NCI-H2171 (cell line): Measurements from ENCODE around the gene ZBTB25.
"Not testable (repeated sequence)": the region's sequence is repeated elsewhere in the genome, so short reads cannot be mapped to it uniquely, and the experiment has no call there.

Experiments
- DNase-seq: peaks from one replicate; lab custom pipeline; 2025; lab: John Stamatoyannopoulos, UW

The ZBTB25 gene, protein sequence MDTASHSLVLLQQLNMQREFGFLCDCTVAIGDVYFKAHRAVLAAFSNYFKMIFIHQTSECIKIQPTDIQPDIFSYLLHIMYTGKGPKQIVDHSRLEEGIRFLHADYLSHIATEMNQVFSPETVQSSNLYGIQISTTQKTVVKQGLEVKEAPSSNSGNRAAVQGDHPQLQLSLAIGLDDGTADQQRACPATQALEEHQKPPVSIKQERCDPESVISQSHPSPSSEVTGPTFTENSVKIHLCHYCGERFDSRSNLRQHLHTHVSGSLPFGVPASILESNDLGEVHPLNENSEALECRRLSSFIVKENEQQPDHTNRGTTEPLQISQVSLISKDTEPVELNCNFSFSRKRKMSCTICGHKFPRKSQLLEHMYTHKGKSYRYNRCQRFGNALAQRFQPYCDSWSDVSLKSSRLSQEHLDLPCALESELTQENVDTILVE

DNA sequence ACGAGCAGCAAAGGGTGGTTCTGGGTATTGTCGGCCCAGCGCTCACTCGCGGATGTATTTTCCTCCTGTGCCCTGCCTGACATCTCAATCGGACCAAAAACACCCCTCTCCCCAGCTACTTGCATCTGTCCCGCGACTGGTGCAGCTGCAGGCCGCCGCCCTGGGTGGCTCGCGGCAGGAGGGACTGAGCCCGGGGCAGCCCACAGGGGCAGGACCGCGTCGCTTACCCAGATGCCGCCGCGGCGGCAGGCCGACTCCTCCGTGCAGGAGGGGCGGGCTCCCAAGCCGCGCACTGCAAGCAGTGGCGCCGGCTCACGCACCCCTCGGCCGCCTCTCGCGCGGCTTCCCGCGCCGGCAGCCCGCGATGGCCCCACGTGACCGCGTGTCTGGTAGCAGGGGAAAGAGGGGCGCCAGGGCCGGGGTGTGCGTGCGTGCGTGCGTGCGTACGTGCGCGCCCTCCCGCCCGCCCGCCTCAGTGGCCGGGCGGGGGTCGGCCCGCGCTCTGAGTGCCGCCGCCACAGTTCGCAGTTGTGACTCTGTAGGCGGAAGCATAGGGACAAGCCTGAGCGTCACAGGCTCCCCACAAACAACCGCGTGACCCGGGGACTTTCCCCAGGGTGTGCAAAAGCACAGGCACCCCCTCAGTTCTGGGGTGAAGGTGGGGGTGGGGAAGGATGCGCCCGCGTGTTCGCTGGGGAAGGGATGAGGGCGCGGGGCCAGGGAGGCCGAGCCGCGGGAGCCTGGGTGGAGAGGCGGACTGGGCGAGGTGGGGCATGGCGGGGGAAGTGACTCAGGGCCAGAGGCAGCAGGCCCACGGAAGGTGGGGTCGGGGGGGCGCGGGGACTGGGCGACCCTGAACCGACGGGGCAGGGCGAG, at the start of gene ZBTB25:
TSS of gene ZBTB25 (minus strand) at position 405 of the 876 bp plus-strand sequence. CDS start 13,305 bp downstream, outside the sequence.
- DNase-seq: peak; percentile 95

DNA sequence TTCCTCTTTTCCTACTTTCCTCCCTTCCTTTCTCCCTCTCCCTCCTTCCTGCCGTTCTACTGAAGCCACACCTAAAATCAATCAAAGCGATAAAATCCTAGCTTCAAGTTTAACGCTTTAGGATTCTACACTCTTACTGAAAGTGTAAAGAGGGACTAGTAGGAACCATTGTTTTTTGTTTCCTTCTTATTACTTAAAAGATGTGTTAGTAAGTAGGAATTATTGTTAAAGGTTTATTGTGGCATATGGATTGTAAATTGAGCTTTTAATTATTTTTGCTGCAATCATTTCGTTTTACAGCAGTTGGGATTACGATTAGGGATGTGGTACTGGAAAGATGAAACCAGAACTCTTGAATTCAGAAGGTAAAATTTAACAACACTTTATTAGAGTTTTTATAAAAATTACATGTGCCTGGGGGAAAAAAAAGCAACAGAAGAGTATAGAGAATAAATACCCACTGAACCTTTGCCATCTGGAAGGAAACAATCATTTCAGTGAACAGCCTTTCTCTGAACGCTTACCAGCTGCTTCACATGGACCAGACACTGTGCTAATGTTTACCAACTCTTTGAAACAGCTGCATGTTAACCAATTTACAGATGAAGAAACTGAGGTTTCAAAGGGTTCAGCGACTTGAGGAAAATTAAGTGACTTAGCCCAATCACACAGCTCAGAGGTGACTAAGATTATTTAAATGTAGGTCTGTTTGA, 47.1 kb upstream of the ZBTB25 start:
- peak; percentile 67 for DNase-seq

DNA sequence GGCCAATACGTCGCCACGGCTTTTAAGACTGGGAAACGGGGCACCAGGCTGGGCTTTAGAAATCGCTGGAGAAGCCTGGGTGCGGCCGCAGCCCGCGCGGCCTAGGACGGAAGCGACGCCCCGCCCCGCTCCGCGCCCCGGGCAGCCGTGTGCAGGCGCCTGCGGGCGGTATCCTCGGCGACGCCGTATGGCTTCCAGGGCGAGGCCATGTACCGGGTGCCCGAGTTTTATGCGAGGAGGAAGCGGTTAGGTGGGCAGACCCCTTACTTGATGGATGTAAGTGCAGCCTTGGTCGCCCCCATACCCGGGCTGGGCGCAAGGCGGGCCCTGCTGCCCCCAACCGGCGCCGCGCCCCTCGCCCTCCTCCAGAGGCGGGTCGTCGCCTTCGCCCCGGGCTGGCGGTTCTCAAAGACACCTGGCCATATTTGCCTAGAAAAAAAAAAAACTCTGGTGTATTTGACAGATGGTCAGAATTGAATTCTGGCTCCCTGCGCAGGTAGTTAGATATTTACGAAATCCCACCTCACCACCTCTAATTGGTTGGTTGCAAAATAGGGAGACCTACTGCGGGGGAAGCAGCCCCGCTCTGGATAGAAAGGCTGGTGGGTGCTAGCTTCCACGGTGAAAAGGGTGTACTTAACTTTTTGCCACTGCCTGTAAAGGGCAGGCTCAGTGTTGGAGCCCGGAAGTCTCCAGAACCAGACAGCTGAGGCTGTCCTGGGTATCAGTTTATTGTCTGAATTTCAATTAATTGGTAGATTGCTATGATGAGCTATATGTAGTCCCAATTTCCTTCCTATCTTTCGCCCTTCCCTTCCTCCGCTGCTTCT, 46.4 kb upstream of the ZBTB25 start, which contains the start of gene PPP1R36:
TSS of gene PPP1R36 (plus strand) at position 171 of the 830 bp plus-strand sequence. CDS start at position 208, 37 bp downstream.
- peak; percentile 97 for DNase-seq

DNA sequence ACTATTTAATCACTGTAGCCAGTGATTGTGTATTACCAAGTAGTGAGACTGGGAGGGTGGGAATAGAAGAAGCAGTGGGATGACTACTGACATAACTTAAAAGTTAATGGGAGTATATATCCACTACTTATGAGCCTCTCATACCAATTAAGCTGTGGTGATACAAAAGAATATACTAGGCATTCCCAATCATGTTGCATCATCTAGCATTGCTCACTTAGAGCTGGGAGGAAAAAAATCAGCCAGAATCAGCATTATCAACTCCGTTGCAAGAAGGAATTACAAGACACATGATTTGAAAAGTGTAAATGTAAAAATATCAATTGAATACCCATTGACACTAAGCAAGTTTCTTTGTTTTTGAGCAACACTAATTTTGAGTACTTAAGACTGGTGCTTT, 45.4 kb upstream of the ZBTB25 start:
- no peak for DNase-seq

DNA sequence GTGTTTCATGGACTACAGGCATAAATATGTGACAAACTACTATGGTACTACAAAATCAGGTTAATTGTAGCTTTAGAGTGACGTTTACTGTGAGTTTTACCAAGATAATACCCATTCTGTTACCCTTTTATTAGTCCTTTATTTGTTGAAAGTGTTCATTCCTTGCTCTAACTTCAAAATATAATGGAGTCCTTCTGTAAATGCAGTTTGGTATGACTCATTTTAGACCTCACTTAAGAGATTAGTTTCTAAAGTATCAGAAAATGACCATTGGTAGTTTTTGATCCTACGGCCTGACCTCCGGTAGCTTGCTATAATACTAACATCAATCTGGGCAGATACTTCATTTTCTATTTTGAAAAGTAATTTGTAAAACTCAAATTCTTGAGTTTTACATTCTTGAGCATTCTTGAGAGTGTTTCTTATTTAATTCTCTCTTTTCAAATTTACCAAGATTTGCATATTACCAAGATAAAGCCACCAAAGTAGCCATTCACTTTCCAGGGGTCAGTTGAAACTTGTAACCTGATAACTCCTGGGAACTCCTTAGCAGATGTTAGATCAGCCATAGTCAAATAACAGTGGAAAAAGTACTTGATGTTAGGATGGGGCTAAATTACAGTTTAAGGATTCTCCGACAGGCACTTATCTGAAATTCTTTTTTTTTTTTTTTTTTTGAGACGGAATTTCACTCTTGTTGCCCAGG, 41.1 kb upstream of the ZBTB25 start:
- no peak for DNase-seq

DNA sequence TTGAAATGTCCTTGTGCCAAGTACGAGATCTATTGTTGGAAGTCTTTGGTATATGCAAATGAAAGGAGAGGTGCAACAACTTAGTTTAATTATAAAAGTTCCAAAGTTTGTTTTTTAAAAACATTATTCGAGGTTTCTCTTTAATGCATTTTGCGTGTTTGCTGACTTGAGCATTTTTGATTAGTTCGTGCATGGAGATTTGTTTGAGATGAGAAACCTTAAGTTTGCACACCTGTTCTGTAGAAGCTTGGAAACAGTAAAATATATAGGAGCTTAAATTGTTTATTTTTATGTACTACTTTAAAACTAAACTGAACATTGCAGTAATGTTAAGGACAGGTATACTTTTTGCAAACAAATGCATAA, 39.2 kb upstream of the ZBTB25 start:
- no peak for DNase-seq

DNA sequence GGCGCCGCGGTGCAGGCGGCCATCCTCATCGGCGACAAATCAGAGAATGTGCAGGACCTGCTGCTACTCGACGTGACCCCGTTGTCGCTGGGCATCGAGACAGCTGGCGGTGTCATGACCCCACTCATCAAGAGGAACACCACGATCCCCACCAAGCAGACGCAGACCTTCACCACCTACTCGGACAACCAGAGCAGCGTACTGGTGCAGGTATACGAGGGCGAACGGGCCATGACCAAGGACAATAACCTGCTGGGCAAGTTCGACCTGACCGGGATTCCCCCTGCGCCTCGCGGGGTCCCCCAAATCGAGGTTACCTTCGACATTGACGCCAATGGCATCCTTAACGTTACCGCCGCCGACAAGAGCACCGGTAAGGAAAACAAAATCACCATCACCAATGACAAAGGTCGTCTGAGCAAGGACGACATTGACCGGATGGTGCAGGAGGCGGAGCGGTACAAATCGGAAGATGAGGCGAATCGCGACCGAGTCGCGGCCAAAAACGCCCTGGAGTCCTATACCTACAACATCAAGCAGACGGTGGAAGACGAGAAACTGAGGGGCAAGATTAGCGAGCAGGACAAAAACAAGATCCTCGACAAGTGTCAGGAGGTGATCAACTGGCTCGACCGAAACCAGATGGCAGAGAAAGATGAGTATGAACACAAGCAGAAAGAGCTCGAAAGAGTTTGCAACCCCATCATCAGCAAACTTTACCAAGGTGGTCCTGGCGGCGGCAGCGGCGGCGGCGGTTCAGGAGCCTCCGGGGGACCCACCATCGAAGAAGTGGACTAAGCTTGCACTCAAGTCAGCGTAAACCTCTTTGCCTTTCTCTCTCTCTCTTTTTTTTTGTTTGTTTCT, 38.6 kb upstream of the ZBTB25 start:
- DNase-seq: no peak

DNA sequence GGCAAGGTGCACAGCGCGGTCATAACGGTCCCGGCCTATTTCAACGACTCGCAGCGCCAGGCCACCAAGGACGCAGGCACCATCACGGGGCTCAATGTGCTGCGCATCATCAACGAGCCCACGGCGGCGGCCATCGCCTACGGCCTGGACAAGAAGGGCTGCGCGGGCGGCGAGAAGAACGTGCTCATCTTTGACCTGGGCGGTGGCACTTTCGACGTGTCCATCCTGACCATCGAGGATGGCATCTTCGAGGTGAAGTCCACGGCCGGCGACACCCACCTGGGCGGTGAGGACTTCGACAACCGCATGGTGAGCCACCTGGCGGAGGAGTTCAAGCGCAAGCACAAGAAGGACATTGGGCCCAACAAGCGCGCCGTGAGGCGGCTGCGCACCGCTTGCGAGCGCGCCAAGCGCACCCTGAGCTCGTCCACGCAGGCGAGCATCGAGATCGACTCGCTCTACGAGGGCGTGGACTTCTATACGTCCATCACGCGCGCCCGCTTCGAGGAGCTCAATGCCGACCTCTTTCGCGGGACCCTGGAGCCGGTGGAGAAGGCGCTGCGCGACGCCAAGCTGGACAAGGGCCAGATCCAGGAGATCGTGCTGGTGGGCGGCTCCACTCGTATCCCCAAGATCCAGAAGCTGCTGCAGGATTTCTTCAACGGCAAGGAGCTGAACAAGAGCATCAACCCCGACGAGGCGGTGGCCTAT, 37.8 kb upstream of the ZBTB25 start:
- no peak for DNase-seq

DNA sequence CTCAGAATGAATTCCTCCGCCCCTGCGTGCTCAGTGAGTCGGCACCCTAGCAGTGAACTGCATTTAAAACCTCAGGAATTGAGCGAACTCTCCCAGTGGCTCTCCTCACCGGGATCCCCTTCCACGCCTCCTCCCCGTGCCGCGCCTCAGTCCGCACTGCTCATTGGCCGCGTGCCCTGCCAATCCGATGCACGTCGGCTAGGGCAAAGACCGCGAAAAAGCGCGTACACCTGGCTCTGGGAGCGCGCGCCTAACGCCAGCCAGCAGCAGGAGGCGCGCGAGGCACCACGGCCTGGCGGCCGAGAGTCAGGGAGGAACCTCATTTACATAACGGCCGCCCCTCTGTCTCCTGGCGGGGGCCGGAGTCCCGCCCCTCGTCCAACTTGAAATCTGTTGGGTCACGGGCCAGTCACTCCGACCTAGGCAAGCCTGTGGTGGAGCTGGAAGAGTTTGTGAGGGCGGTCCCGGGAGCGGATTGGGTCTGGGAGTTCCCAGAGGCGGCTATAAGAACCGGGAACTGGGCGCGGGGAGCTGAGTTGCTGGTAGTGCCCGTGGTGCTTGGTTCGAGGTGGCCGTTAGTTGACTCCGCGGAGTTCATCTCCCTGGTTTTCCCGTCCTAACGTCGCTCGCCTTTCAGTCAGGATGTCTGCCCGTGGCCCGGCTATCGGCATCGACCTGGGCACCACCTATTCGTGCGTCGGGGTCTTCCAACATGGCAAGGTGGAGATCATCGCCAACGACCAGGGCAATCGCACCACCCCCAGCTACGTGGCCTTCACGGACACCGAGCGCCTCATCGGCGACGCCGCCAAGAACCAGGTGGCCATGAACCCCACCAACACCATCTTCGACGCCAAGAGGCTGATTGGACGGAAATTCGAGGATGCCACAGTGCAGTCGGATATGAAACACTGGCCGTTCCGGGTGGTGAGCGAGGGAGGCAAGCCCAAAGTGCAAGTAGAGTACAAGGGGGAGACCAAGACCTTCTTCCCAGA, 36.9 kb upstream of the ZBTB25 start, which contains the start of gene HSPA2:
TSS of gene HSPA2 (plus strand) at position 534 of the 995 bp plus-strand sequence. CDS start at position 643, 109 bp downstream.
- peak; percentile 86 for DNase-seq

DNA sequence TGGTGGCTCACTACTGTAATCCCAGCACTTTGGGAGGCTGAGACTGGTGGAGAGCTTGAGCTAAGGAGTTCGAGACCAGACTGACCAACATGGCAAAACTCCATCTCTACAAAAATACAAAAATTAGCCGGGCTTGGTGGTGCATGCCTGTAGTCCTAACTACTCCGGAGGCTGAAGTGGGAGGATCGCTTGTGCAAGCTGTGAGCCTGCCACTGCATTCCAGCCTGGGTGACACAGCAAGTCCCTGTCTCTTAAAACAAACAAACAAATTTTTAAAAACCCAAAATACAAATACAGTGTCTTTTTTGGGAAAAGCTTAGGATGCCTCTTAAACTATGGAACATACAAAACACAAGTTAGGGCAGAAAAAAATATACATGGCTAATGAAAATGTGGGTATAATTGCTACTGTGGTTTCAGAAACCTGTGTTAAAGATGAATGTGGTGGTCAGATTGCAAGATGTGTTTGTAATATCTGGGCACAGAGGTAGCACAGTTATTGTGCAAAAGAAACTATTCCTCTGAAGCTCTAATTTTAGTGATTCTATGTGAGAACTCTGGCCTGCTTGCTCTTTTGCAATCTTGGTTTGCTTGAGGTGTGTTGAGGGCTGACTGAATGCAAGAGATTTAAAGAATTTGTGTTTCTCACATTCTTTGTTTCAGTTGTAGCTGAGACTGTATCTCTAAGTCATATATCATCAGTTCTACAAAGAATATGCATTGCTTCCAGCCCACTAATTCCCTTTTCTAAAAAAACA, 33.0 kb upstream of the ZBTB25 start:
- DNase-seq: no peak

DNA sequence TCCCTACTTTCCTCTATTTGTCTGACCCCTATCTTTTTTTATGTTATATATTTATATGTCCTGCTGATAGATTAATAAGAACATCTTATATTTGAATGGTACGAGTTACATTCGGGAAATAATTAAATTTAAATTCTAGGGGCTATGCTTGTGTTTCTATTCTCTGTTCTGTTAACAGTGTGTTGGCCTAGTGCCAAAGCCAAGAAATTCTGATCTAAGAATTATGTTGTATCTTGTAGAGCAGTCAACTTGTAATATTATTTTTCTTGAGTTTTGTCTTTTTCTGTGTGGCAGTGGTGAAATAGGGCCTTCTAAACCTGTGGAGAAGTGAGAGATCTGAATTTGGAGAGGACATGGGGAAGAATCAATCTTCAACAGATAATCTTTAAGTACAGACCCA, 27.9 kb upstream of the ZBTB25 start:
- DNase-seq: no peak

DNA sequence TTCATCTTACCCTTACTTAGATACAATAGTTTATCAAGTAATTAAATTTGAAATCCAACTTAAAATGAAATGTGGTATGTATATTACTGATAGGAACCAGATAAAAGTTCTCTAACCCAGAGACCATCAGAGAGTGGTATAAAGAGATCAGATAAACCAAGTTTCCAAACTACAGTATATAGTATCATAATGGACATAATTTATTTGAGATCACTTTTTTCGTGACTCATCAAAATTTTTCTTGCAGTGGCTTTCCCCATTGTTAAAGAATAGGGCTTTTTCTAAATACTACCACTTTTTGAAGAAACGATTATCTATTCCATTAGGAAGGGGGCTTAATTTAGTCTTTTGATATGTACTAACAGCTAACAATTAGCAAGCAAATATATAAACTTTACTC, 21.7 kb upstream of the ZBTB25 start:
- DNase-seq: no peak

DNA sequence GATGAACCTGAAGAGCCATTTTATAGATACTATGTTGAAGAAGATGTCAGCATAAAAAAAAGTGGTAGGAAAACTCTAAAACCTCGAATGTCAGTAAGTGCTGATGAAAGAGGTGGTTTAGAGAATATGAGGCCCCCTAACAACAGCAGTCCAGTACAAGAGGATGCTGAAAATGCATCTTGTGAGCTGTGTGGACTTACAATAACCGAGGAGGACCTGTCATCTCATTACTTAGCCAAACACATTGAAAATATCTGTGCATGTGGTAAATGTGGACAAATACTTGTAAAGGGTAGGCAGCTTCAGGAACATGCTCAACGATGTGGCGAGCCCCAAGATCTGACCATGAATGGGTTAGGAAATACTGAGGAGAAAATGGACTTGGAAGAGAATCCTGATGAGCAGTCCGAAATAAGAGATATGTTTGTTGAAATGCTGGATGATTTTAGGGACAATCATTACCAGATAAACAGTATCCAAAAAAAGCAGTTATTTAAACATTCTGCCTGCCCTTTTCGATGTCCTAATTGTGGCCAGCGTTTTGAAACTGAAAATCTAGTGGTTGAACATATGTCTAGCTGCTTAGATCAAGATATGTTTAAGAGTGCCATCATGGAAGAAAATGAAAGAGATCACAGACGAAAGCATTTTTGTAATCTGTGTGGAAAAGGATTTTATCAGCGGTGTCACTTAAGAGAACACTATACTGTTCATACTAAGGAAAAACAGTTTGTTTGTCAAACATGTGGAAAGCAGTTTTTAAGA, 19.1 kb upstream of the ZBTB25 start:
- DNase-seq: no peak

DNA sequence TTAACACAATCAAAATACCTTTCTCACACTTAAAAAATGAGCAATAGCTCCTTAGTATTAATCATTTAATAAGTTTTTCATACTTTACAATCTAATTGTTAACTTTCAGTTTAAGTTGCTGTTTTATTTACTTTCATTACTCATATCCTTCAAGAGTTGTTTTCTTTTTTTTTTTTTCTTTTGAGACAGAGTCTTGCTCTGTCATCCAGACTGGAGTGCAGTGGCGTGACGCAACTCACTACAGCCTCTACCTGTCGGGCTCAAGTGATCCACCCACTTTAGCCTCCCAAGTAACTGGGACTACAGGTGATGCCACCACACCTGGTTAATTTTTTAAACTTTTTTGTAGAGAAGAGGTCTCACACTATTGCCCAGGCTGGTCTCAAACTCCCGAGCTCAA, 17.1 kb upstream of the ZBTB25 start:
- DNase-seq: no peak

DNA sequence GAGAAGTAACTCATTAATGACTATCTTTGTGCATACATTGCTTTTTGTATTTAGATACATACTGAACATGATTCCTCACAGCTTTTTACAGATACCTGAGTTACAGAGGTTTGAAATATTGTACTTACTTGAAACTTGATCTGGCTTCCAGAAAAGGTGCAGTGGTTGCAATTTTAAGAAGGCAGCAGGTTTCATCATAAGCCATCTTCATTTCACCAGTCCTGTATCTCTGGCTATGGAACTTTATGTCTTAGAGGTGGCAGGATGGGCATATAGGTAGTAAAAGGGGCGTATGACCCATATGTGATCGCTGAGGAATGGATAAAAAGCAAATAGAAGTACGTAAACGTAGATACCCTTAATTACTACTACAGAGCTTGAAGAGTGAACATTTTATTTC, 14.6 kb upstream of the ZBTB25 start:
- DNase-seq: no peak

DNA sequence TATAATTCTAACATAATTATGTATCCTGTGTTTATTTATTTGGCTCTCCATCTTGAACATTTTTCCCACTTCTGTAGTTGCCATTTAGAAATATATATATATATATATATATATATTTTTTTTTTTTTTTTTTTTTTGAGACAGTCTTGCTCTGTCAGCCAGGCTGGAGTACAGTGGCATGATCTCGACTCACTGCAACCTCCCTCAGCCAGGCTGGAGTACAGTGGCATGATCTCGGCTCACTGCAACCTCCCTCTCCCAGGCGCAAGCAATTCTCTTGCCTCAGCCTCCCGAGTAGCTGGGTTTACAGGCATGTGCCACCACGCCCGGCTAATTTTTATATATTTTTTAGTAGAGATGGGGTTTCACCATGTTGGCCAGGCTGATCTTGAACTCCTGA, 14.0 kb upstream of the ZBTB25 start:
- DNase-seq: not testable (repeated sequence)
